Suprapubic skin (tissue), 3 donors: ENCODE results near the gene DNLZ.

Experiments used
- EP300 ChIP-seq: sonication (generic); formaldehyde crosslinking; IDR thresholded peaks from one replicate; pipeline ENCODE4 v1.6.1; 2017; ENCODE audit warnings: antibody characterized with exemption
- POLR2A ChIP-seq, 2 donors: fragments of 450-650 bp; IDR thresholded peaks; one replicate each; pipeline ENCODE4 v1.6.1; 2017; ENCODE audit warnings: antibody characterized with exemption in 2 of 2, mild to moderate bottlenecking in 2 of 2, moderate library complexity in 2 of 2
- TF ChIP-seq, protein P1 (sequence below), 2 donors: fragments of 200-600 bp in 1 of 2; fragments of 450-650 bp in 1 of 2; sonication (generic) in 1 of 2; IDR thresholded peaks; one replicate each; pipeline ENCODE4 v1.5.1; 2016 to 2019; ENCODE audit warnings: antibody characterized with exemption in 2 of 2, mild to moderate bottlenecking in 1 of 2, moderate library complexity in 1 of 2

DNA sequence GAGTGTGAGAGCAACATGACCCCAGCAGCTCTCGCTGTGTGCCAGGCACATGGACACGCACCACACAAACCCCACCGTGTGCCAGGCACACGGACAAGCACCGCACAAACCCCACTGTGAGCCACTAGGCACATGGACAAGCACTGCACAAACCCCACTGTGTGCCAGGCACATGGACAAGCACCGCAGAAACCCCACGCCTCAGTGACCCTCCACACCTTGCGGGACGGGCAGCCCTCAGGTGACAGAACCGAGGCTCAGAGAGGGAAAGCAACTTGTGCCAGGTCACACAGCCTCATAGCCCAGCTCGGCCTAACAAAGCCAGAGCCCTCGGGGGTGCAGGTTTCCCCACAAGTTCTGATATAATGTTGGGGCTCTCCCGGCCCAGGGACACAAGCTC, 38.2 kb downstream of the DNLZ start:
- TF ChIP-seq POLR2A (IDR thresholded peaks at IDR 0.05) = no peak
- TF ChIP-seq, protein P1, sequence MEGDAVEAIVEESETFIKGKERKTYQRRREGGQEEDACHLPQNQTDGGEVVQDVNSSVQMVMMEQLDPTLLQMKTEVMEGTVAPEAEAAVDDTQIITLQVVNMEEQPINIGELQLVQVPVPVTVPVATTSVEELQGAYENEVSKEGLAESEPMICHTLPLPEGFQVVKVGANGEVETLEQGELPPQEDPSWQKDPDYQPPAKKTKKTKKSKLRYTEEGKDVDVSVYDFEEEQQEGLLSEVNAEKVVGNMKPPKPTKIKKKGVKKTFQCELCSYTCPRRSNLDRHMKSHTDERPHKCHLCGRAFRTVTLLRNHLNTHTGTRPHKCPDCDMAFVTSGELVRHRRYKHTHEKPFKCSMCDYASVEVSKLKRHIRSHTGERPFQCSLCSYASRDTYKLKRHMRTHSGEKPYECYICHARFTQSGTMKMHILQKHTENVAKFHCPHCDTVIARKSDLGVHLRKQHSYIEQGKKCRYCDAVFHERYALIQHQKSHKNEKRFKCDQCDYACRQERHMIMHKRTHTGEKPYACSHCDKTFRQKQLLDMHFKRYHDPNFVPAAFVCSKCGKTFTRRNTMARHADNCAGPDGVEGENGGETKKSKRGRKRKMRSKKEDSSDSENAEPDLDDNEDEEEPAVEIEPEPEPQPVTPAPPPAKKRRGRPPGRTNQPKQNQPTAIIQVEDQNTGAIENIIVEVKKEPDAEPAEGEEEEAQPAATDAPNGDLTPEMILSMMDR (IDR thresholded peaks at IDR 0.05) = no peak
- no peak for TF ChIP-seq EP300
